ENCODE results near the gene USO1.

GRCh38 chr4:75686346-75686745 is 38.0 kb upstream of the USO1 start:
- no peak for TF ChIP-seq EZH2phosphoT487 (IDR thresholded peaks at IDR 0.05; ENCODE audit: low read depth)
- TF ChIP-seq CTCF (IDR thresholded peaks at IDR 0.05; ENCODE audit: low read depth, low read length): no peak
